Left ventricle myocardium inferior (tissue), 1 donor: ENCODE measurements around the gene ZNF830. TPM values are rescaled to one million over a fixed set of nuclear protein-coding genes. Genes with fewer than 3 reads are reported as not detected.

ENCODE experiments used
- DNase-seq: peaks from one replicate; pipeline ENCODE4 v3.0.0-alpha.2; 2020
- H3K27ac ChIP-seq: fragments of 200-600 bp; replicated peaks from 2 replicates; pipeline ENCODE4 v1.8.0; 2021
- H3K27me3 ChIP-seq: fragments of 200-600 bp; 2 replicates; pipeline ENCODE4 v1.8.0; 2021; ENCODE audit warnings: low read depth
- H3K36me3 ChIP-seq: fragments of 200-600 bp; 2 replicates; pipeline ENCODE4 v1.8.0; 2021
- H3K4me1 ChIP-seq: fragments of 200-600 bp; 2 replicates; pipeline ENCODE4 v1.8.0; 2021
- H3K4me3 ChIP-seq: fragments of 200-600 bp; 2 replicates; pipeline ENCODE4 v1.8.0; 2021; ENCODE audit warnings: mild to moderate bottlenecking, moderate library complexity
- H3K9me3 ChIP-seq: fragments of 200-600 bp; replicated peaks from 2 replicates; pipeline ENCODE4 v1.8.0; 2021
- CTCF ChIP-seq: fragments of 200-600 bp; IDR thresholded peaks from 2 replicates; pipeline ENCODE4 v1.8.0; 2021; ENCODE audit warnings: antibody characterized with exemption, mild to moderate bottlenecking, borderline replicate concordance
- intact Hi-C: fragments of 100-400 bp; cut with micrococcal nuclease; formaldehyde crosslinking; loops from one replicate; pipeline ENCODE4 v1.11.0; 2022
- total RNA-seq: library from RNA; stranded (reverse); fragmentation: NEBNext Ultra II Directional; extraction: Animal tissue kit (Norgen Biotek cat#: 25700); gene quantifications from one replicate; pipeline ENCODE4 v1.2.1, GENCODE V29; 2021
- donor health status: DM: no; HTN: yes; CAD: no; lungs with severe emphysema.

The ZNF830 gene
- total RNA-seq, 1 donor from 2014 or later, result 9.0 TPM

- no peak for TF ChIP-seq CTCF
- DNase-seq, result no peak
- no peak overlapping the region for H3K4me3 ChIP-seq
- no peak overlapping the region for H3K27ac ChIP-seq
- H3K36me3 ChIP-seq, result peaks cover 56% of the 10 kb centered on the region
- peaks cover 30% of the 10 kb centered on the region for H3K4me1 ChIP-seq
- no peaks in the 10 kb centered on the region for H3K27me3 ChIP-seq
- no peaks in the 10 kb centered on the region for H3K9me3 ChIP-seq
- intact Hi-C loops, result no loop called here
Measured at GRCh38 chr17:34987232-34987631, 25.9 kb downstream of the ZNF830 start.

- Histone ChIP-seq H3K27ac (no peak overlapping the region), H3K36me3 (peaks cover 68% of the 10 kb centered on the region), H3K4me3 (no peak overlapping the region), H3K9me3 (no peaks in the 10 kb centered on the region), H3K27me3 (no peaks in the 10 kb centered on the region), H3K4me1 (peaks cover 16% of the 10 kb centered on the region)
- intact Hi-C loops, result no loop called here
- no peak for TF ChIP-seq CTCF
- no peak for DNase-seq
Measured at GRCh38 chr17:34988644-34989043, 27.3 kb downstream of the ZNF830 start.

- no peak for DNase-seq
- Histone ChIP-seq H3K27ac (no peak overlapping the region), H3K27me3 (no peaks in the 10 kb centered on the region), H3K9me3 (no peaks in the 10 kb centered on the region), H3K36me3 (peaks cover 74% of the 10 kb centered on the region), H3K4me1 (peaks cover 16% of the 10 kb centered on the region), H3K4me3 (no peak overlapping the region)
- no peak for TF ChIP-seq CTCF
- intact Hi-C loops, result no loop called here
Measured at GRCh38 chr17:34989473-34989872, 28.1 kb downstream of the ZNF830 start.

GRCh38 chr17:34990921-34991365 is 29.6 kb downstream of the ZNF830 start:
- H3K27me3 ChIP-seq, result no peaks in the 10 kb centered on the region
- peak overlapping the region; percentile 49 for H3K27ac ChIP-seq
- H3K36me3 ChIP-seq, result peaks cover 83% of the 10 kb centered on the region
- DNase-seq, result no peak
- intact Hi-C loops, result loop anchor here (5.0 to 10.0 kb wide), 2 partner anchors 34 to 134 kb away; partner anchors contain the start of gene FNDC8
- peaks cover 12% of the 10 kb centered on the region for H3K4me1 ChIP-seq
- no peaks in the 10 kb centered on the region for H3K9me3 ChIP-seq
- H3K4me3 ChIP-seq, result no peak overlapping the region
- TF ChIP-seq CTCF, result no peak

GRCh38 chr17:34991606-34992005 is 30.3 kb downstream of the ZNF830 start:
- no peak for TF ChIP-seq CTCF
- DNase-seq, result no peak
- Histone ChIP-seq H3K36me3 (peaks cover 83% of the 10 kb centered on the region), H3K27me3 (no peaks in the 10 kb centered on the region), H3K4me1 (peaks cover 12% of the 10 kb centered on the region), H3K27ac (peak overlapping the region; percentile 49), H3K9me3 (no peaks in the 10 kb centered on the region), H3K4me3 (no peak overlapping the region)
- intact Hi-C loops, result loop anchor here (5.0 to 10.0 kb wide), 2 partner anchors 34 to 133 kb away; partner anchors contain the start of gene FNDC8
